HG03354 (cell line): ENCODE results near the gene CTNNA1.

Experiments
- ATAC-seq: cut with Tn5 transposase; IDR thresholded peaks from one replicate; pipeline ENCODE4 v1.9.1; 2021; ENCODE audit warnings: mild to moderate bottlenecking; ENCODE audit not compliant: unreplicated experiment, poor library complexity, severe bottlenecking

Gene CTNNA1

DNA sequence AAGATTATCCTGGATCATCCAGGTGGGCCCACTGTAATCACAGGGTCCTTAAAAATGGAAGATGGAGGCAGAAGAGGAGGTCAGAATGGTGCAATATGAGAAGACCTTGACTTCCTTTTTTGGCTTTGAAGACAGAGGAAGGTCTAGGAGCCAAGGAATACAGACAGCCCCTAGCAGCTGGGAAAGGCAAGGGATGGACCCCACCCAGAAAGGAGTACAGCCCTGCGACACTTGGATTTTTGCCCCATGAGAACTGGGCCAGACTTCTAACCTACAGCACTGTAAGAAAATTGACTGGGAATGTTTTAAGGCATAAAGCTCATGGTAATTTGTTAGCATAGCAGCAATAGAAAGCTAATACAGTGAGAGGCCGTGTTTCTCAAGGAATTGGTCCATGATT, 188.8 kb downstream of the CTNNA1 start:
- ATAC-seq = no peak

DNA sequence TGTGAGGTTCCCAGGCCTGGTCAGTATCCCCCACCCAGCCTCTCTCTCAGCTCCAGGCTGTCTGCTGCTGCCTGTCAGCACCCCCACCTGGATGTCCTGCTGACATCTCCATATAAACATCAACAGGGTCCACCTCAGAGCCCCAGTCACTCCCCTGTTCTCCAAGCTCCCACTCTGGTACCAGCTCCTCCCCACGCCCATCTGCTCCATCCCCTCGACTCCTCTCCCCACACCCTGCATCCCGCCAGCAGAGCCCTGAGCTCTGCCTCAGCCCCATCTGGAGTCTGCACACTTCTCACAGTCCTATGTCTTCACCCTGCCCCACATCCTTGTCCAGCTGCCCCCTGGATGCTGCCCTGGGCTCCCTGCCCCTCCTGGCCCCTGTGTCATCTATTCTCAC, 189.6 kb downstream of the CTNNA1 start:
- no peak for ATAC-seq

DNA sequence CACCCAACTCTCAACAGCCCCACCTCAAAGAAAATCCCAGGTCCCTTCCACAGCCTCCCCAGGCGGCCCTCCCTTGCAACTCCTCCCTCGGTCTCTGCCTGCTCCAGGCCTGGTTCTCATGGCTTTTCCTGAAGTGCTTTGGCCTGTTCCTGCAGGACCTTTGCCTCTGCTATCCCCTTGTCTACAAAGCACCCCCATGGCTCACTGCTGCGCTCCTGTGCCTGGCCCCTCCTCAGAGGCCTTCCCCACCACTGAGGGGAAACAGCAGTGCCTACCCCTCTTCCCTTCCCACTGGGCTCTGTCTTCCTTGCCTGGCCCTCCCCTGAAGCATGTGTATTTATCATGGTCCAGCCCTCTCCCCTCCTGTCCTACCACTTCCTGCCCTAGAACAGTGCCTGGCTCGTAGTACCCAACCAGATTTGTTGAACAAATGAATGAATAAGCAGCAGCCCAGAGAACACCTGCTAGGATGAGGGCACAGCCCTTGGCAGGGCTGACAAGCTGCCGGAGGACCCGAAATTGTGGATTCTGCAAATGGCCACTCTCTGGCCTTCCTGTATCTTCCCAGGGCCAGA, 190.5 kb downstream of the CTNNA1 start:
- ATAC-seq = no peak

DNA sequence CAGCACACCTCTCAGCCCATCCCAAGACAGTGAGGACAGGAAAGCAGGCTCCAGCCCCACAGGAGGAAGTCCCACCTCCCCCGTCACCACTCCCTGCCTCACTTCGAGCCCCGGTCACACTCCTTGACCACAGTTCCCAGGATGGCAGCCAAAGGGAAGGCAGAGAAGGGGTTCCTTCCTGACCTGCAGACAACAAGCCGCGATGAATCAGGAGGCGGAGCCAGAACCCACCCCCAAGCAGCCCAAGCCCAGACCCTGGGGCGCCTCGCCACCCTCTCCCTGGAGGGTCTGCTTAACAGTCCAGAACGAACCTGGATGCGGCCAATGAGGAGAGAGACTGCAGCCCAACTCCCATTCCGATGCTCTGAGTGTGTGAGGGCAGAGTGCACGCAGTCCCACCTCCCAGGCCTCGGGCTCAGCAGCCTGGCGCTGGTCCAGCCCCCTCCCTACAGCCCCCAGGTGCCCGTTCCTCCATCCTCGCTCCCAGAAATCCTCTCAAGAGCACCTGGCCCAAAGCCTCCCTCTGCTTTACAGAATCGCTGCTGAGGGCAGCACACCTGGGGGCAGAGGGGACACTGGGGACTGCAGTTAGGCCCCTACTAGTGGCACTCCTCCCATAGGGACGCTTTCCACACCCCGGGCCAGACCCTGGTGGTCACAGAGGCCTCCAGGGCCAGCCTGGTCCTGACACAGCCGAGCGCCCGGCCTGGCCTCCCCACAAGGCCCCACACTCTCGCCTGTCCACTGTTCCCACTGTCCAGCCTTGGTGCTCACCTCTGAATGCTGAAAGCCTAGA, 191.5 kb downstream of the CTNNA1 start:
- no peak for ATAC-seq

DNA sequence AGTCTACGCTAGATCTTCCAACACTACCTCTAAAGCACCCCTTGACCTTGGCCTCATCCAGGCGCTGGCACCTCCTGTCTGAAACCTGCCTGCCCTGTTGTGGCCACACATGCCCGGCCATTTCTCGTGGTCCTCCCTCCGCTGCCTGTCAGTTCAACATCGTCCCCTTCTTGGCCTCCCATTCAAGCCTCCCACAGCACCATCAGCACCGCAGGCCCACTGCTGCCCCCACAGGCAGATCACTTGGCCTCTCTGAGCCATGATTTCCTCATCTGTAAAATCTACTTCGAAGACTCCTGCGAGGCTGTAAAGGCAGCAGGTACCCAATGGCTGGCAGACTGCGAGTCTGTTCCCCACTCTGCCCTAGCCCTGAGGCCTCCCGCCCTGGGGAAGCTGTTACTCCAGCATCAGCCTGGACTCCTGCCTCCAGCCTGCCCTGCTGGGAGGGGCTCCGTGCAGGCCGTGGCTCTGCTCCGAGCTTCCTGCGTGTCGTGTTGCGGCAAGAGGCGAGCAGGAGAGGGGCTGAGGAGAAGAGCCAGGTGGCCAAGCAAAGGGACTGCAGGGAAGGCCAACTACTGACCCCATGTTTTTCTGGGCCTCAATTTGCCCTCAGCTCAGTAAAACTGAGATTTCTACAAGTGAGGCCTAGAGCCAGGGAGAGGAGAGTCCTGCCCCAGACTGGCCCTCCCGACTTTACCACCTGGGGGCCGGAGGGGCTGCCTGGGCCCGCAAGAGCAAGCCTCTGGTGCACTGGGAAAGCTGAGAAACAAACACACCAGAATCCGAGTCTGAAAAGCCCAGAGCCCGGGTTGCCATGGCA, 192.4 kb downstream of the CTNNA1 start:
- ATAC-seq = no peak

DNA sequence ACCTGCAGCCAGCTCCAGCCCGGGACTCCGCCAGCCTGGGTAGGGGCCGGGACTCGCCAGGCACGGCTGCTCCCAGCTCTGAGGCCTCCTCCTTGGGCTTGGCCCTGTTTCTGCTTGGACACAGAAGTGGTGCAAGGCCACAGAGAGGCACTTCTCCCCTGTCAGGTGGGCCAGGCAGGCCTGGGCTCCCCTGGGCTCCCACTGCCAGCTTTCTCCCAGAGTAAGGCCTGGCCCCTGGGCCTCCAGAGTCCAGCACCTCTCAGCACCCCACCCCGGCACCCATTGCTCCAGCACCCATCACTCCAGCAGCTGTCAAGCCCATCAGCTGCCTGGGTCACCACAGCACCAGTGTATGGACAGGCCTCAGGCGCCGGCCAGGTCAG, 193.0 kb downstream of the CTNNA1 start:
- no peak for ATAC-seq

DNA sequence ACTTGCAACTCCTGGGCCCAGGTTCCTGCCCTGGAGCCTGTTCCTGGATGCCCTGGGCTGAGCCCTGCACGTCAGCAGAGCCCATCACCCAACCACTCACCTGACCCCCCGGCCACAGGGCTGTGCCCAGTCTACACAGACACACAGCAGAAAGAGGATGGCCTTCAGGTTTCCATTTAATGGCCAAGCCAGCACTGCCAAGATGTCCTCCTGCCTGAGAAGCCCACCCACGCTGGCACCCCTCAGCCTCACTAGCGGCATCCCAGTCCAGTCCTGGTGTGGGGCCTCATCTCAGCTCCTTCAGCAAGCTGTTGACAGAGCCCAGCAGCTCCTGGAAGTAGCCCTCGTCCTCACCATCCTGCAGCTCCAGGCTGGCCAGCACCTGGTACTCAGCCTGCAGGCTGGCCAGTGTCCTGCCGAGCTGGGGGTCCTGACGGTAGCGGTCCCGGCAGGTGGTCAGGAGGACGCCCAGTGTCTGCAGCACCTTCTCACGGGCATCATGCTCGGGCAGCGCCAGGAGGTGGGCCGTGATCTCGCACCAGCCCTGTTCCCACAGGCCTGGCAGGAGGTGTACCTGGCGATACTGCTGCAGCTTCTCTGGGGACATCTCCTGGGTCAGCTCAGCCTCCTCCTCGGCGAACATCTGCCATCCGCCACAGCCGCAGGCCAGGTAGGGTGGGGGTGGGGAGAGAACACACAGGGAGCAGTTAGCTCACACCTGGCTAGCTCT, 193.8 kb downstream of the CTNNA1 start:
- no peak for ATAC-seq

DNA sequence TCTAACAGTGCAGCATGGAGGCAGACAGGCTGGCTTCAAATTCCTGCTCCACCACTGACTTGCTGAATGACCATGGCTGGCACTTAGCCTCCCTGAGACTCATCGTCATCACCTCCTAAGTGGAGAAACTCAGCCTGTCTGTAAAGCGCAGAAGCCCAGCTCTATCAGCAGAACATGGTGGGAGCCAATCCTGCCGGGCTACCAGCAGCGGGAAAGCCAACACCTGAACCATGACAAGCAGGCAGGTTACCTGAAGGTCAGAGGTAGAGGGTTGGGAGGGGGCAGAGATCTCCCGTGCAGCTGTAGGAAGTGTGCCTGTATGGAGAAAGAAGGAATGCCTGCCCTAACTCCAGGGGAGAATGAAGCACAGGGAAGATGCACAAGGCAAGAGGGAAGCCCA, 194.6 kb downstream of the CTNNA1 start:
- no peak for ATAC-seq

DNA sequence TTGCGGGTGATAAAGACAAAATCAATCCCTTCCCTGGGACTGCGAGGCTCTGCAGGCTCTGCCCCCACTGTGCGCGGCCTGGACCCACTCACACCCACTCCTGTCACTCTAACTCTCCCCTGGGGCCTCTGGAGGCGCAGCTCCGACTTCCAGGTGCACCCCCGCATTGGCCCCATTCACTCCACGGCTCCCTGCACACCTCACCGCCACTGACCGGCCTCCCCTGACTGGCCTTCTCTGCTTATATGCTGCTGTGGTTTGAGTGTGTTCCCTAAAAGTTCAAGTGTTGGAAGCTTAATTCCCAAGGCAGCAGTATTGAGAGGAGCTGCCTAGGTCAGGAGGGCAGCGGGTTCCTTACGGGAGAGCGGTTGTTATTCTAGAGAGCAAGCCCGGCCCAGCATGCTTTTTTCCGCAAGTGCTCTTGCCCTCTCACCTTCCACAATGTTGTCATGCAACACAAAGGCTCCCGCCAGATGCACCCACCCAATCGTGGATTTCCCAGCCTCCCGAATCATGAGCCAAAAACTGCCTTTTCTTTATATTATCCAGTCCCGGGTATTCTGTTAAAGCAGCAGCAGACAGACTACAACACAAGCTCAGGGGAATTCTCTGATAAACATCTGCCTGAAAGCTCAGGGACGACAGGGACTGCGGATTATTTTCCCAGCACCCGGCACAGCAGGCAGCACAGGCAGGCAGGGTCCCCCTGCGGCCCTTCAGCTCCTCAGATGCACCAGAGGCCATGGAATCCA, 195.4 kb downstream of the CTNNA1 start:
- no peak for ATAC-seq

DNA sequence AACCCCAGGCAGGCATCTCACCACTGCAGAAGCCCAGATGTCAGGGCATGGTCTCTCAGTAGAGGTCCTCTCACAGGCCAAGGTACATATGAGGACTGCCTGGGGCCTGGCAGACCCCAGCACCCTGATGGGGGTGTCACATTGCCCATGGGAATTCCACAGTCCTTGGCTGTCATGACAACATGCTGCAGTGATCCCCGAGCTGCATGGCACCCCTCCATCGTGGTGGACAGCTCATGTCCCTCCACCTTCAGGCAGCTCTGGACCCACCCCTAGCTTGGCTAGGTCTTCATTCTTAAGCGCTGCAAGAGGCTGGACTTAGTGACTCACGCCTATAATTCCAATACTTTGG, 196.0 kb downstream of the CTNNA1 start:
- ATAC-seq = no peak

DNA sequence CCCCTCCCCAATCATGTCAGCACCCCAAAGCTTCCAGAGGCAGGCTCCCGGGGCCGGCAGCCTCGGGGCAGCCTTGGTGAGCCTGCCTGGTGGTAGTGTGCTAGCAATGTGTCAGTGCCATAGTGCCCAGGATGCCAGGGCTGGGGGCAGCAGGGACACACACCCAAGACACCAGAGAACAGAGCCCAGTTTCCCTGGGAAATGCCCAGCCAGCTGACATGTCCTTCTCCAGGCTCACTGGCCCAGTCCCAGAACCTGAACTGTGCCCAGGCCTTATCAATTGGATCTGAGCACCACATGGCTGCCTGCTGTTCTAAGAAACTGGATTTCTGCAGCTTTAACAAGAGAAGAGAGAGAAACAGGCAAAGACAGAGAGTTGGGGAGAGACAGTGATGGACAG, 196.8 kb downstream of the CTNNA1 start:
- ATAC-seq = no peak

DNA sequence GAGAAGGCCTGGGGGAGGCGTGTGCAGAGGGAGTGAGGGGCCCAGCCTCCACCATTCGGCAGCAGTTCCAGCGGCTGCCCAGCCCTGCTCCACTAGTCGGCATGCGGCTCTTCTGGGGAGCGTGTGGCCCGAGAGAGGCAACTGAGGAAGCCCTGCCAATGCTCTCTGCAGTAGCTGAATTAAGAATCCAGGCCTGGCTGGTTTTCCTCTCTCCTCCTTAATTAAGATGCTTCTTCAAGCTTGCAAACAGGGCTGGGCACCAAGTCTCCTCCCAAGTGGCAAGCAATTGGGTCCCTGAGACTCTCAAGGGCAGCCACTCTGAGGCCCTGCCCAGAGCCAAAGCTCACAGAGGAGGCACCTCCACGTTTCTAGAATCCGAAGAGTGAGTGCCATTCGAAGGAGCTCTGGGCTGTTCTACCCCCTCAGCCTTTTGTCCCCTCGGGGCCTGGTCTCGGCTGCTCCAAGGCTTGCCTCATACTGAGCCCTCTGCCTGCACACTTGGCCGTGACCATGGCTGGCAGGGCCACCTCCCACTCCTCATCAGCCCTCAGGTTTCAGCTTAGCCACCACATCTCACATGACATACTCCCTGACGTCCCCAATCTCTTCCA, 197.3 kb downstream of the CTNNA1 start:
- no peak for ATAC-seq

DNA sequence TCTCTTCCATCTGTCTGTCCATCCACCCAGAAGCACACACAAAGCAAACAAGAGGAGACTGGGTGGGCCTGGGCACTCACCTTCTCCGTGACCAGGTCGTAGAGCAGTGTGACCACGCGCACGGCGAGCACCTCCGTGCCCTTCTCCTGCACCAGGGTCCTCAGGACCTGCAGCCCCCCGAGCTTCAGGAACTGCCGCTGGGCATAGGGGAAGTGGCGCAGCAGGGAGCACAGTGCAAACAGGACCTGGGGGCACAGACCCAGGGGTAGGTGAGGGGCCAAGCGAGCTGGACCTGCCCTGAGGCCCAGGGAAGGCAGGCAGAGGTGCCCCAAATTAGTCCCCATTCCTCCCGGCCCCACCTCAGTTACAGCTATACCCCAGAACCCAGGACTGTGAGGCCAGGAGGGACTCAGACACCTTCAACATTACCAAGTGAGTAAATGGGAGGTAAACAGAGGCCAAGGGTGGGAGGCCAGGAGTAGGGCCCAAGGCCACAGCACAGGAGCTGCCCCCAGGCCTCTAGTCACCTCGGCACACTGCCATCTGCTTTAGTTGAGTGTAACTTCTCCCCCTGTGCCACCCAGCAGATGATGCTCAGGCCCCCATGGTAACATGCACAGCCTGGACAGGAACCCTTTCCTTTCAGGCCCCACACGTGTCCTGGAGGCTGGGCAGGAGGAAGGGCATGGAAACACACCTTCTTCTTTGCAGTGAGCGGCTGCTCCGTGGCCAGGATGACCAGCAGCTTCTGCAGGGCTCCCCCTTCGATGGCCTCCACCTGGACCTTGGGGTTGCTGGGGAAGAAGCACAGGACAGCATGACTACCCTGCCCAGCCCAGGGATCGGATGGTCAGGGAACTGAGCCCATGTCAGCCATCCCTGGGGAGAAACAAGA, 198.1 kb downstream of the CTNNA1 start:
- ATAC-seq = no peak

DNA sequence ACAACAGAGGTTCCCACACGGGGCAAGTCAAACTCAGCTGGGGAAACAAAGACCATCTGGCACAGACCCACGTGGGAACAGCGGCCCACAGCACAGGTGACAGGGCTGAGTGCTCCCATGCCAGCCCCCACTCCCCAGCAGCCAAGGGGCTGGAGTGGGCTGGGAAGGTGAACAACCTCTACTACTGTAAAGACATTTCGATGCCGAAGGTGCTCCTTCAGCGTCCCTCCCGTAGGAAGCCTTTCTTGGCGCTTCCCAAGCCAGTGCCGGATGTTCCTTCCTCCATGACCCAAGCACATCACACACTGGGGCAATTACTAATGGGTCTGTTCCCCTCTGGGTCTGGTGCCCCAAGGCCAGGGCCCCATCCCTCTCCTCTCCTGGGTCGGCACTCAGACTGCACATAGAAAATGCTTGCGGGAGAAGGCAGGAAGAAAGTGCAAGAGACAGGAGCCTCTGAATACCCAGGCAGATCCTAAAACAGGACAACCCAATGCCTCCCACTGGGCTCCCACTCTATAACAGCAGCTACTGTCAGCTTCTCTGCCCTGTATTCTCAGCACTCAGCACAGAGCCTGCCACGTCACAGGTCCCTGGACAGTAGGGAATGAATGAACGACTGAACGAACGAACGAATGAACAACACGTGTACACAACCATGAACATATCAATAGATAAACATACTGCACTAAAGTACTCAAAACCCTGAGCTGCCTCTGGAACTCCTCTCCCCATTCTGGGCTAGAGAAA, 198.9 kb downstream of the CTNNA1 start:
- no peak for ATAC-seq

DNA sequence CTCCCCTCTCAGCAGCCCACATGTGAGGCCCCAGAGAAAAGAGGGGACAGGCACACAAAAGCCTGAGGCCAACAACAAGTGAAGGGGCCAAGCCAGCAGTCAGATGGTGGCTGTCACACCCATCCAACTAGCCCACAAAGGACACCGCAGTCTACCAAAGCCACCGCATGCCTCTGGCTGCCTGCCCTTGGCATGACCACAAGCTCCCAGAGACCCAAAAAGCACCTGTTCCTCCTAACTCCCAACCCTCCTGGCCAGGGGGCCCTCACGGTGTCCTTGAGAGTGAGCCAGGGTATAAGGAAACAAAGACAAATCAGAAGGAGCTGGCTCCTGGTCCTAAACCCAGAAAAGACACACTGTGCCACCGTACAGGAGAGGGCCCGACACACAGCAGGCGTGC, 199.7 kb downstream of the CTNNA1 start:
- ATAC-seq = peak; percentile 14

DNA sequence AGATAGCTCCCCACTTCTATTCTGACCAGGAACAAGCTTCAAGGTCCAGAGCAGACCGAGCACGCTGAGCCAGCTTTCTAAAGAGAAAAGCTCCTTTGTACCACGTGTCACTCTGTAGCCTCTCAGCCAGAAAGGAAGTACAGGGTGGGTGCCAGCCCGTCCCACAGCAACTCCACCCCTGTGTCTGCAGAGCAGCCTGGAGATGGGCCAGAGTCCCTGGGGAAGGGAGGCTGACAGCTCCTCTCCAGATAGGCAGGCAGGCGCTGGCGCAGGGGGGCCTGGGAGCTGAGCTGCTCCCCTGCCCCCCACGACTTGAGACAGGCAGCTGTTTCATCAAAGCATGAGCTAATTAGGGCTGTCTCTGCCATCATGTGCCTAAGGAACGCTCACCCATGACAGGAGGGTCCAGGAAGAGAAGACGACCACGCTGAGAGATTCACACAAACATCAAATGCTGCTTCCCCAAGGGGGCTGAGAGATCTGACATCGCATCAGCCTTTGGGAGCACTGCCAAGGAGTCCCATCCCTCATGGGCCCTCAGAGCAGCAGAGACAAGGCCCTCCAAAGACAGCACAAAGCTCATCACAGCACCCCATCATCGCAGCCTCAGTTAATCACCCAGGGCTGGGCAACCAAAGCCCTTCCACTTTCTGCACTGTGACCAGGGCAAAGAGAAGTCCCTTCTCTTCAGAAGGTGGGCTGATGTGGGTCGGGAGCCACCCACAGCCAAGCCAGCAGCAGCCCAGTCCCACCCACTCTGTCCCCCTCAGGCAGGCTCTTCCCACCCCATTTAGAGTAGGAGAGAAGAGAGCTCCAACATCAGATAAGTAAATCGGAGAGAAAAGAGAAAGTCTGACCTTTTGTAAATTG, 200.4 kb downstream of the CTNNA1 start:
- peak; percentile 83 for ATAC-seq
